Naive thymus-derived CD8-positive, alpha-beta T cell (primary cell): ENCODE results near the gene SIX5. TPM values are rescaled to one million over a fixed set of nuclear protein-coding genes. Genes with fewer than 3 reads are reported as not detected.
A peak's percentile ranks its signal among the peaks of the same experiment; 100 is the strongest.
"Not testable (repeated sequence)": the region's sequence is repeated elsewhere in the genome, so short reads cannot be mapped to it uniquely, and the experiment has no call there.

Experiments used
- ATAC-seq, 2 donors: fragments of 150-1000 bp; cut with Tn5 transposase in 1 of 2; sonication (Bioruptor Pico), chemical (Tn5 transposase) in 1 of 2; 1 replicate in 1 of 2; 2 replicates in 1 of 2; pipeline ENCODE4 v1.10.0; 2021; ENCODE audit warnings: mild to moderate bottlenecking in 2 of 2, moderate library complexity in 2 of 2
- POLR2A ChIA-PET: fragments of 350-600 bp; sonication (Branson Sonifier 250); formaldehyde crosslinking; loops from one replicate; lab custom pipeline; 2021; ENCODE audit warnings: antibody characterized with exemption; lab: Charles Lee
- DNase-seq, 10 donors: peaks; one replicate each; pipeline versions ENCODE4 v3.0.0 to v3.0.0-alpha.2; 2020 to 2022
- H3K27ac Mint-ChIP-seq, 10 donors: one replicate each; pipeline ENCODE4 v1.8.0; 2020 to 2022; ENCODE audit warnings: mild to moderate bottlenecking in 10 of 10, mixed read lengths in 10 of 10, moderate library complexity in 4 of 10, inconsistent platforms in 1 of 10
- H3K27me3 Mint-ChIP-seq, 5 donors: one replicate each; pipeline ENCODE4 v1.8.0; 2021 to 2022; ENCODE audit warnings: mixed read lengths in 5 of 5
- H3K36me3 Mint-ChIP-seq, 3 donors: one replicate each; pipeline ENCODE4 v1.8.0; 2020 to 2022; ENCODE audit warnings: mixed read lengths in 3 of 3, mild to moderate bottlenecking in 2 of 3, inconsistent platforms in 1 of 3
- H3K4me1 Mint-ChIP-seq, 4 donors: one replicate each; pipeline ENCODE4 v1.8.0; 2021 to 2022; ENCODE audit warnings: mixed read lengths in 4 of 4
- H3K4me3 Mint-ChIP-seq, 10 donors: one replicate each; pipeline ENCODE4 v1.8.0; 2020 to 2022; ENCODE audit warnings: mild to moderate bottlenecking in 10 of 10, mixed read lengths in 10 of 10, moderate library complexity in 6 of 10, inconsistent platforms in 1 of 10
- H3K9me3 Mint-ChIP-seq, 9 donors: one replicate each; pipeline ENCODE4 v1.8.0; 2020 to 2022; ENCODE audit warnings: mixed read lengths in 9 of 9, mild to moderate bottlenecking in 3 of 9, inconsistent platforms in 1 of 9, moderate library complexity in 1 of 9
- polyA plus RNA-seq, 3 donors: library from polyadenylated mRNA; unstranded; fragments of 300-500 nt; fragmentation: Illumina TruSeq; gene quantifications; one replicate each; pipeline ENCODE4 v1.2.3, GENCODE V29; 2021
- total RNA-seq, 8 experiments: library from RNA in 2 of 8; stranded (reverse) in 2 of 8; gene quantifications; one replicate each; pipeline ENCODE4 v1.2.3 and lab custom pipeline; 2021 to 2026

SIX5 gene
- total and polyA plus RNA-seq, 5 experiments from 2014 or later = 0.08 to 1.8 (median 0.11) TPM

DNA sequence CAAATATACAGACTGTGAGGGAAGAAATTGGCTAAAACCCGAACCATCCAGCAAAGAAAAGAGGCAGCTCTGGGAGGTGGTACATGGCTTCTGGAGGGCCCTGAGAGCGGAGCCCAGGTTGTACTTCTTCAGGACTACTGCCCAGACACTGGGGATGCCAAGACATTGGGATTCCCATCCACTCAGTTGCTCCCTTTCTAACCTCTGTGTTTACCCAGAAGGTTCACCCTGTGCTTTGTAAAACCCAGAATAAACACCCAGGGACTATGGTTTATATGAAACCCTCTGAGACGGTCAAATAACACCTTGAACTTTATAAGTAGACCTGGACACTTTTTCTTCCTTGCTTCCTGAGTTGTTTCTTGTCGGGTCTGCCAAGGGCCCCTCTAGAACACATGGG lies 26.1 kb downstream of the SIX5 start:
- H3K27ac Mint-ChIP-seq = peak overlapping the region in 1 of 10 donors; percentile 16
- H3K27me3 Mint-ChIP-seq = peaks cover 6 to 22% (median 12%) of the 10 kb centered on the region in 5 donors
- H3K36me3 Mint-ChIP-seq = no peaks in the 10 kb centered on the region
- no peaks in the 10 kb centered on the region for H3K4me1 Mint-ChIP-seq
- ATAC-seq (no peak), DNase-seq (no peak)
- H3K4me3 Mint-ChIP-seq = no peak overlapping the region
- POLR2A ChIA-PET = interaction anchor here (1.1 kb wide), 1 partner anchor 13 kb away, joined by 3 read pairs; no protein-coding TSS in a partner anchor
- H3K9me3 Mint-ChIP-seq = no peaks in the 10 kb centered on the region

DNA sequence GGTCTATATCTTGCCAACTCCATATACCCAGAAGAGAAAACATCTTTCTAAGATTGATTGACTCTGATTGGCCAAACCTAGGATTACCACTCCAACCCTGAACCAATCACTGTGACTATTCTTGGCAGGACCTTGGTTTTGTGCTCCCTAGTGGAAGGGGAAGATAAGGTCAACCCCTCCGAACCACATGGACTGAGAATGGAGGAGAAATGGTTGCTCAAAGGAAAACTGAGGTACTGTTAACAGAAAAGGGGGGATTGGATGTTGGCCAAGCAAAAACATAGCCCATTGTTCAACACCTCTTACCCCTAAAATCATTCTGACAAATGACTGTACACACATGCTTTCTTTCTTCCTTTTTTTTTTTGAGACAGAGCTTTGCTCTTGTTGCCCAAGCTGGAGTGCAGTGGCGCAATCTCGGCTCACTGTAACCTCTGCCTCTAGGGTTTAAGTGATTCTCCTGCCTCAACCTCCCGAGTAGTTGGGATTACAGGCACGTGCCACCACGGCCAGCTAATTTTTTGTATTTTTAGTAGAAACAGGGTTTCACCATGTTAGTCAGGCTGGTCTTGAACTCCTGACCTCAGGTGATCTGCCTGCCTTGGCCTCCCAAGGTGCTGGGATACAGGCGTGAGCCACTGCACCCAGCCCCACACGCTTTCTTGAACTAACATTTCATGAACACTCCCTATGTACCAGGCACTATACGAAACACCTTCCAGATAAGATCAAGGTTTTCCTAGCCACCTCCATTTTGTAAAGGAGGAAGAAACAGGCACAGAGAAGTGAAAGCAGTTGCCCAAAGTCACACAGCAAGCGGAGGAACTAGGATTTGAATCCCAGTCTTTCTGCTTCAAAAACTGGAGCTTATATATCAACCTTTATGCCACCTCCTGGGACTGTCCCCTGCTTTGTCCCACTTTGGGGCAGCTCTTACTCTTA lies 29.3 kb downstream of the SIX5 start:
- H3K4me1 Mint-ChIP-seq = no peaks in the 10 kb centered on the region
- peaks cover 4 to 7% (median 6%) of the 10 kb centered on the region in 5 donors for H3K27me3 Mint-ChIP-seq
- H3K9me3 Mint-ChIP-seq = no peaks in the 10 kb centered on the region
- no peak for ATAC-seq
- H3K4me3 Mint-ChIP-seq = no peak overlapping the region
- peak overlapping the region in 1 of 10 donors; percentile 53 for H3K27ac Mint-ChIP-seq
- POLR2A ChIA-PET = no interaction called here
- DNase-seq = no peak
- no peaks in the 10 kb centered on the region for H3K36me3 Mint-ChIP-seq

DNA sequence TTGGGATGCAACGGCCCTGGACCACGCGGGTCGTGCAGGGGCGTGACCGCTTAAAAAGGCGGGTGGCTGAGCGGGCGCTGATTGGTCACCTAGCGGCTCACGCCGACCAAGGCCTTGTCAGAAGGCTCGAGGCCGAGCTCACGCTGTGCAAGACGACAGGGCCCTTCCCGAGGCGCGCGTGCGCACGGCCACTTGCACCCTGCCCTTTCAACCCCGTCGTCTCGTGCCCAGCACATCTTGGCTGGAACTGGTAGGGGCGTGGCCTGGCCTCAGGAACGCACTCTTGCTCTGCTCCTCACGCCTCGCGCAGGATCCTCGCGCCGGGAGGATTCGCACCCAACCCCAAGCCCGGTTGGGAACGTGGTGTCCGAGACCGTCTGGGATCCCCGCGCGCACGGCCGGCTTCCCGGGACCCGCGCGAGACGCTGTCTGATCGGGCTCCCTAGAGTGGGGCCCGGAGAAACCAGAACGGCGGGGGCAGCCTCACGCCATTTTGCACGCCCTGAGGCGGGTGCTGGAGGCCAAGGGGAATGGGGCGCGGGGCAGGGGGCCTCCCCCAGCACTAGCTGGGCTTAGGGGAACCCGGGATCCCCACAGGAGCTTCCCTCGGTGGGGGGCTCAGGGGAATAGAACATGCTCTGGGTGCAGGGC lies 35.8 kb downstream of the SIX5 start, which contains the start of gene MEIOSIN:
TSS of gene MEIOSIN (plus strand) at position 280 of the 651 bp plus-strand sequence. CDS start 1,938 bp downstream, outside the sequence.
- POLR2A ChIA-PET = interaction anchor here (0.6 to 0.8 kb wide), 2 partner anchors 16 to 36 kb away, joined by 3 to 4 read pairs; partner anchors contain the start of gene SIX5
- no peak for DNase-seq
- H3K4me1 Mint-ChIP-seq = peaks cover 12 to 23% (median 22%) of the 10 kb centered on the region in 4 donors

DNA sequence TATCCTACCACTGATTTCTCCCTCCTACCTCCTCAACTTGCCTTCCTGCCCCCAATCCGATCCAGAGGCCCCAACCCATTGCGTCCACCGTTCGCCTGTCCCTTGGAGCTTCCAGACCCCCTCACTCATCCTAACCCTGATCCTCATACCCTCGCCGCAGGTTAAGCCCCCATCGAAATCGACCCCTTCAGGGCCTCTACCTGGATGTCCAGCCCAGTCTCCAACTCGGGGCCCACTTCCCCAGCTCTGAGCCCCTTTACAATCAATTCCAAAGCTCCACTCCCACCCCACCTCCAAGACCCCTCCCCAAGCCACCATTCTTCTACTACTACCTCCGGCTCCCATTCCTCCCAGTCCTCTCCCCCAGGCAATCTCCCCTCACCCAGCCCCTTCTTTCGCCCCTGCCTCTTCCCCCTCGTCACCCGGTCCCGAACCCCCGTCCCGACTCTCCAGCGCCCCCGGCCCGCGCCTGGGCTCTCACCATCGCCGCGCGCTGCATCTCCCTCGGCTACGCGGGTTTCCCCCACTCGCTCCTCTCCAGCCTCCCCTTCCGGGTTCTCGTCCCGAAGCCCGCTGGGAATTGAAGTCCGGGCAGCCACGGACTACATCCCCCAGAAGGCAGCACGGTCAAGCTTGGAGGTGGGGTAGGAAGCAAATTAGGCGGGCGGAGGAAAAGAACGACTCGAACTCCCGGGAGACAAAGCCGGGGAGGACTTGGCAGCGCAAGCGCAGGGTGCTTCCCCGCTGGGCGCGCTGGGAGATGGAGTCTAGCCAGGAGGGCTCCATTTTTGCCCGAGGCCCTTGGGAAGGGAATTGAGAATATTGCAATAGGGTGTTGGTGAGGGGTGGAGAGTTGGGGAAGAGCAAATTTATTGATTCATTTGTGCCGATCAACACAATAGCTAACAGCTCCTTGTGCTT lies 38.4 kb downstream of the SIX5 start, which contains the start of gene FBXO46:
TSS of gene FBXO46 (minus strand) at position 529 of the 921 bp plus-strand sequence. CDS start 17,401 bp downstream, outside the sequence.
- peak; percentile 74 to 95 (median 90) for DNase-seq
- peak; percentile 99 to 100 for ATAC-seq
- H3K36me3 Mint-ChIP-seq = peaks cover 0 to 13% (median 0%) of the 10 kb centered on the region in 3 donors
- no peaks in the 10 kb centered on the region for H3K27me3 Mint-ChIP-seq
- peak within 1 kb of the TSS; percentile 84 to 96 (median 94) for H3K27ac Mint-ChIP-seq
- H3K9me3 Mint-ChIP-seq = no peaks in the 10 kb centered on the region
- peaks cover 20 to 46% (median 37%) of the 10 kb centered on the region in 4 donors for H3K4me1 Mint-ChIP-seq
- POLR2A ChIA-PET = interaction anchor here (0.5 to 3.0 kb wide), 15 partner anchors 10 to 870 kb away, joined by 3 to 51 read pairs (median 4); partner anchors contain the start of genes DMWD, QPCTL, SIX5 and SNRPD2
- peak within 1 kb of the TSS; percentile 90 to 99 (median 94) for H3K4me3 Mint-ChIP-seq

More for the DNA sequence above, 35.8 kb downstream of the SIX5 start, which contains the start of gene MEIOSIN:
- Mint-ChIP-seq H3K9me3 (no peaks in the 10 kb centered on the region), H3K36me3 (peaks cover 0 to 1% (median 0%) of the 10 kb centered on the region in 3 donors), H3K27me3 (peaks cover 0 to 4% (median 2%) of the 10 kb centered on the region in 5 donors), H3K4me3 (peak within 1 kb of the TSS in 4 of 10 donors; percentile 29 to 53 (median 42)), H3K27ac (peak within 1 kb of the TSS in 1 of 10 donors; percentile 54)
- ATAC-seq = no peak

DNA sequence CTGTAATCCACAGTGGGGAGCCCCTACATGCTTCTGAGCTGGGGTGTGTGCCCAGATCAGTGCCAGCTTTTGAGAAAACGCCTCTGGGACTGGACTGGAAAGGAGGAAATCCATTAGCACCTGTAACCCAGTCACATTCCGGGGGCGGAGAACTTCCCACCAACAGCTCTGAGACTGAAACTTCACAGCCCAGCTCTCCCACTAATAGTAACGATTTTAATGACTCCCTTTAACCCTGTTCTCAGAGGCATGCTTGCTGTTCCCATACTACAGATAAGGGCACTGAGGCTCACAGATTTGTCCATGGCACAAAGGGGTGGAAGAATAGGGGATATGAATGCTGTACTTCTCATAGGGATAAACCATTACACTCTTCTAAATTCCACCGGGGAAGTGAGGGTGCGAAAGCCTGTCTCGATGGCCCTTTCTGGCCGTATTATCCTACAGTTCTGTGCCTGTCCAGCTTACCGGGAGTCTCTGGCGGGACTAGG lies 39.2 kb downstream of the SIX5 start:
- POLR2A ChIA-PET = interaction anchor here (0.7 to 3.0 kb wide), 8 partner anchors 9 to 63 kb away, joined by 3 to 51 read pairs (median 8); partner anchors contain the start of genes DMWD, QPCTL, SIX5 and SNRPD2
- Mint-ChIP-seq H3K36me3 (peaks cover 0 to 20% (median 0%) of the 10 kb centered on the region in 3 donors), H3K27ac (peak overlapping the region; percentile 84 to 96 (median 94)), H3K27me3 (no peaks in the 10 kb centered on the region), H3K4me1 (peaks cover 20 to 46% (median 37%) of the 10 kb centered on the region in 4 donors), H3K4me3 (peak overlapping the region; percentile 90 to 99 (median 94)), H3K9me3 (no peaks in the 10 kb centered on the region)
- ATAC-seq (no peak), DNase-seq (no peak)

DNA sequence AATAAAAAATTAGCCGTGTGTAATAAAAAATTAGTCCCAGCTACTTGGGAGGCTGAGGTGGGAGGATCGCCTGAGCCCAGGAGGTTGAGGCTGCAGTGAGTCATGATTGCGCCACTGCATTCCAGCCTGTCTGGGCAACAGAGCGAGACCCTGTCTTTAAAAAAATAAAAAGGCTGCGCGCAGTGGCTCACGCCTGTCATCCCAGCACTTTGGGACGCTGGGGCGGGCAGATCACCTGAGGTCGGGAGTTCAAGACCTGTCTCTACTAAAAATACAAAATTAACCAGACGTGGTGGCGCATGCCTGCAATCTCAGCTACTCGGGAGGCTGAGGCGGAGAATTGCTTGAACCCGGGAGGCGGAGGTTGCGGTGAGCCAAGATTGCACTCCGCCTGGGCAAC lies 40.4 kb downstream of the SIX5 start:
- H3K4me1 Mint-ChIP-seq = peaks cover 24 to 53% (median 38%) of the 10 kb centered on the region in 4 donors

DNA sequence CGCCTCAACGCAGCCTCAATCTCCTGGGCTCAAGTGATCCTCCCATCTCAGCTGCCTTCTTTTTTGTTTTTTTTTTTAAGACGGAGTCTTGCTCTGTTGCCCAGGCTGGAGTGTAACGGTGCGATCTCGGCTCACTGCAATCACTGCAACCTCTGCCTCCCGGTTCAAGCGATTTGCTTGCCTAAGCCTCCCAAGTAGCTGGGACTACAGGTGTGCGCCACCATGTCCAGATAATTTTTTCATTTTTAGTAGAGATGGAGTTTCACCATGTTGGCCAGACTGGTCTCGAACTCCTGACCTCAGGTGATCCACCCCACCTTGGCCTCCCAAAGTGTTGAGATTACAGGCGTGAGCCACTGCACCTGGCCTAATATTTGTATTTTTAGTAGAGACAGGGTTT lies 49.0 kb downstream of the SIX5 start:
- not testable (repeated sequence) for ATAC-seq, DNase-seq, H3K27me3 Mint-ChIP-seq, H3K9me3 Mint-ChIP-seq, H3K4me3 Mint-ChIP-seq
- peak overlapping the region in 3 of 10 donors; percentile 31 to 62 (median 56) for H3K27ac Mint-ChIP-seq
- POLR2A ChIA-PET = interaction anchor here (0.7 to 3.5 kb wide), 2 partner anchors 10 to 31 kb away, joined by 3 to 18 read pairs; partner anchors contain the start of gene FBXO46
- peaks cover 23 to 47% (median 38%) of the 10 kb centered on the region in 4 donors for H3K4me1 Mint-ChIP-seq
- H3K36me3 Mint-ChIP-seq = peaks cover 4 to 38% (median 8%) of the 10 kb centered on the region in 3 donors

More for the DNA sequence above, 40.4 kb downstream of the SIX5 start:
- H3K27me3 Mint-ChIP-seq, ATAC-seq, DNase-seq, H3K9me3 Mint-ChIP-seq, POLR2A ChIA-PET: not testable (repeated sequence)
- Mint-ChIP-seq H3K4me3 (peak overlapping the region in 7 of 10 donors; percentile 4 to 66 (median 18)), H3K36me3 (peaks cover 0 to 23% (median 0%) of the 10 kb centered on the region in 3 donors), H3K27ac (peak overlapping the region in 1 of 10 donors; percentile 82)

DNA sequence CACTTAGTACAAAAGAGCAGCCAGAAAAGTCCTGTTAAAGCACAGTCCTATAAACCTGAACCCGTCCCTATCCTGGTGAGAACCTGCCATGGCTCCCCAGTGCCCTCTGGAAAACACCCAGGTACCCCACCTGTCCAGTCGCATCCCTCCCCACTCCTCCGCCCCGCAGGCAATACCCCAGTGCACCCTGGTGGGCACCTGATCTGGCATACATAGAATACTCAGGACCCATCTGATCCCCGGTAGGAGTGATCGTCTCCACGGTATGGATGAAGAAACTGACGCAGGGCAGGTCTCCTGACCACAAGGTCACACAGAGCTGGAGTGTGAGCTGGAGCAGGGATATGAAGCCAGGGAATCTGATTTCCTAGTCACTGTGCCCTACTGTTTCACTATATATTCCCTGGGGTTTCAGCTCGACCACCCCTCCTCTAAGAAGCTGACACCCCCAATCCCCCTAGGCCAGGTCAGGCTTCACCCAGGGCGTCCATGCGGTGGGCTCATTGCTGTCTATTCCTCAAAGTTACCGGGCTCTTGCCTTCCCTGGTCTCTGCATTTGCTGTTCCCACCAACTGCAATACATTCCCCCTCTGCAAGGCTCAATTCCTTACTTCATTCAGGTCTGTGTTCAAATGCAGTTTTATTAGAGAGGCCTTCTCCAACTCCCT lies 50.9 kb downstream of the SIX5 start:
- peaks cover 4 to 26% (median 8%) of the 10 kb centered on the region in 3 donors for H3K36me3 Mint-ChIP-seq
- peaks cover 22 to 56% (median 49%) of the 10 kb centered on the region in 4 donors for H3K4me1 Mint-ChIP-seq
- peak overlapping the region; percentile 94 to 99 (median 96) for H3K27ac Mint-ChIP-seq
- no peak for DNase-seq
- no peaks in the 10 kb centered on the region for H3K9me3 Mint-ChIP-seq
- H3K27me3 Mint-ChIP-seq = no peaks in the 10 kb centered on the region
- H3K4me3 Mint-ChIP-seq = peak overlapping the region; percentile 87 to 99 (median 97)
- no peak for ATAC-seq
- POLR2A ChIA-PET = interaction anchor here (0.6 to 4.7 kb wide), 10 partner anchors 8 to 184 kb away, joined by 3 to 51 read pairs (median 6); partner anchors contain the start of genes FBXO46, MEIOSIN, MYPOP and QPCTL

DNA sequence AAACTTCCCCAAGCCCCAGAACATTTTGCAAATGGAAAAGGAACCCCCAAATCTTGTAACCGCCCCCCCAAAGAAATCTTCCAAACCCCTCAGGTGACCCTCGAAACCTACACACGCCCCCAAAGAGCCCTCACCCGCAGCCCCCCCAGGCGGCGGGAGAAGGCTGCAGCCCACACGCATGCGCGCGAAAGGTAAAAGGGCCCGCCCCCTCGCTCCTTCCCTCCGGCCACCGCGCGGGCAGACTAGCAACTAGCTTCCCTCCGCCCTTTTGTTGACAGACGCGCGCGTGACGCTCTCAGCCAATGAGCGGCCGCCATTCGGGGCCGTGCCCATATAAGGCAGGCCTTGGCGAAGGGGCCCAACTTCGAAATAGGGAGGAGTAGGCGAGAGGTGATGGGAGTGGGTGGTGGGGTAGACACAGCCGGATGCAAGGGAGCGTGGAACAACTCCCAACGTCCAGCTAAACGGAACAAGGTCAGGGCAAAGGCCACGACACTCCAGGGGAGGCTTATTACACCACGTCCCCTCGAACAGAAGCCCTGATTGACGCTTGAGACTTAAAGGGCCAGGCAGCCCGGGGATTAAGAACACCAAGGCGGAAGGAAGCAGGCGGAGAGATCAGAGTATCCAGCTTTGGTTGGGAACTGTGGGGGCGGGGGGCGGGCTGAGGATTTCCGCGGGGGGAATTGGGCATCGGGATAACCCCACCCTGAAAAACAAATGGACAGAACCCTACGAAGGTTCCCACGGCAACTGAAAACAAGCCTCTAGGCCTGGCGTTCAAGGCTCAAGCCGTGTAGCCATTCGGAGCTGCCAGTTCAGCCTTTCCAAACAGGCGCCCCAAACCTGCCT lies 51.7 kb downstream of the SIX5 start:
- H3K9me3 Mint-ChIP-seq = no peaks in the 10 kb centered on the region
- H3K4me3 Mint-ChIP-seq = peak overlapping the region; percentile 87 to 99 (median 97)
- peaks cover 4 to 21% (median 8%) of the 10 kb centered on the region in 3 donors for H3K36me3 Mint-ChIP-seq
- H3K4me1 Mint-ChIP-seq = peaks cover 22 to 56% (median 49%) of the 10 kb centered on the region in 4 donors
- POLR2A ChIA-PET = interaction anchor here (0.6 to 4.7 kb wide), 21 partner anchors 9 to 1539 kb away, joined by 3 to 51 read pairs (median 3); partner anchors contain the start of genes CCDC9, DMWD, FBXO46 and GIPR
- ATAC-seq (peak; percentile 96), DNase-seq (peak; percentile 93 to 99 (median 98))
- no peaks in the 10 kb centered on the region for H3K27me3 Mint-ChIP-seq
- peak overlapping the region; percentile 94 to 99 (median 96) for H3K27ac Mint-ChIP-seq
